DMS 273 treated with DMSO at 0.1 percent for 48 hours (cell line): ENCODE results near the gene JUP.

ENCODE experiments used
- DNase-seq: peaks from one replicate; lab custom pipeline; 2025; lab: John Stamatoyannopoulos, UW

The JUP gene

GRCh38 chr17:41758601-41759000 is 27.9 kb downstream of the JUP start:
- DNase-seq, result no peak

GRCh38 chr17:41754066-41754465 is 32.4 kb downstream of the JUP start:
- no peak for DNase-seq

- no peak for DNase-seq
Observed at GRCh38 chr17:41751288-41751687, 35.2 kb downstream of the JUP start.

GRCh38 chr17:41750862-41751261 is 35.6 kb downstream of the JUP start:
- DNase-seq, result peak; percentile 51

GRCh38 chr17:41748275-41748674 is 38.2 kb downstream of the JUP start:
- no peak for DNase-seq

- no peak for DNase-seq
Observed at GRCh38 chr17:41741709-41742108, 44.8 kb downstream of the JUP start.

- no peak for DNase-seq
Observed at GRCh38 chr17:41740506-41740905, 46.0 kb downstream of the JUP start.

GRCh38 chr17:41739661-41740352 is 46.7 kb downstream of the JUP start:
- no peak for DNase-seq

GRCh38 chr17:41738801-41739112 is 47.8 kb downstream of the JUP start:
- no peak for DNase-seq

GRCh38 chr17:41738077-41738800 is 48.3 kb downstream of the JUP start:
- DNase-seq, result peak; percentile 32

GRCh38 chr17:41737680-41738023 is 48.9 kb downstream of the JUP start:
- DNase-seq, result no peak

- no peak for DNase-seq
Observed at GRCh38 chr17:41736983-41737679, 49.4 kb downstream of the JUP start.

GRCh38 chr17:41735744-41736143 is 50.8 kb downstream of the JUP start:
- no peak for DNase-seq

- DNase-seq, result no peak
Observed at GRCh38 chr17:41734949-41735313, 51.6 kb downstream of the JUP start.

GRCh38 chr17:41734139-41734948 is 52.2 kb downstream of the JUP start, which contains the start of gene HAP1:
Gene HAP1 (minus strand): TSS chr17:41734643. CDS start chr17:41734634, 9 bp downstream.
- no peak for DNase-seq

- no peak for DNase-seq
Observed at GRCh38 chr17:41733348-41734138, 53.0 kb downstream of the JUP start.

- no peak for DNase-seq
Observed at GRCh38 chr17:41731836-41732235, 54.7 kb downstream of the JUP start.

- no peak for DNase-seq
Observed at GRCh38 chr17:41730479-41730878, 56.0 kb downstream of the JUP start.

- DNase-seq, result no peak
Observed at GRCh38 chr17:41728056-41728455, 58.5 kb downstream of the JUP start.

GRCh38 chr17:41725134-41725533 is 61.4 kb downstream of the JUP start:
- DNase-seq, result no peak

- no peak for DNase-seq
Observed at GRCh38 chr17:41724476-41725050, 61.9 kb downstream of the JUP start.
